HEK293 (cell line): Measurements from ENCODE around the gene SLC9A9.

ENCODE experiments used
- CTCF ChIA-PET: fragments of 350-600 bp; formaldehyde crosslinking; extraction: SDS; loops from one replicate; lab custom pipeline; 2021; ENCODE audit warnings: antibody characterized with exemption; lab: Yijun Ruan, JAX
- POLR2A ChIA-PET: fragments of 300-600 bp; formaldehyde crosslinking; extraction: SDS; loops from one replicate; lab custom pipeline; 2020; ENCODE audit warnings: antibody characterized with exemption, inconsistent platforms; lab: Yijun Ruan, JAX
- H3K27ac ChIP-seq: fragments of 200-500 bp; sonication (Bioruptor generic); 2 replicates; pipeline ENCODE4 v1.5.1; 2014; ENCODE audit warnings: low read depth, low read length, control low read depth, inconsistent platforms; ENCODE audit errors: extremely low read depth
- H3K36me3 ChIP-seq, 2 experiments: fragments of 200-500 bp in 1 of 2; sonication (Bioruptor generic) in 1 of 2; 1 replicate in 1 of 2; 2 replicates in 1 of 2; pipeline ENCODE4 v1.5.1; 2014 to 2017; ENCODE audit warnings: inconsistent platforms in 2 of 2, low read length in 2 of 2; ENCODE audit not compliant: control insufficient read depth in 2 of 2, insufficient read depth in 1 of 2
- H3K4me1 ChIP-seq: fragments of 200-500 bp; sonication (Bioruptor generic); 2 replicates; pipeline ENCODE4 v1.5.1; 2014; ENCODE audit warnings: mild to moderate bottlenecking, low read length, inconsistent platforms; ENCODE audit not compliant: control insufficient read depth, insufficient read depth
- H3K4me3 ChIP-seq: 2 replicates; pipeline ENCODE4 v1.5.1; 2011; ENCODE audit warnings: low read depth, mild to moderate bottlenecking, control low read depth, low read length, moderate library complexity
- H3K9me3 ChIP-seq: fragments of 200-500 bp; sonication (Bioruptor generic); 2 replicates; pipeline ENCODE4 v1.5.1; 2014; ENCODE audit warnings: low read depth, low read length, inconsistent platforms; ENCODE audit not compliant: control insufficient read depth, insufficient read depth
- FEZF1 ChIP-seq: fragments of 450-650 bp; formaldehyde crosslinking; IDR thresholded peaks from 2 replicates; pipeline ENCODE4 v1.5.1; 2016; ENCODE audit warnings: missing biosample characterization, missing genetic modification characterization
- GLI4 ChIP-seq: fragments of 450-650 bp; formaldehyde crosslinking; IDR thresholded peaks from 2 replicates; pipeline ENCODE4 v1.5.1; 2016; ENCODE audit warnings: missing biosample characterization, missing genetic modification characterization
- SP3 ChIP-seq: fragments of 450-650 bp; formaldehyde crosslinking; IDR thresholded peaks from 2 replicates; pipeline ENCODE4 v1.5.1; 2016; ENCODE audit warnings: missing biosample characterization, missing genetic modification characterization
- ZNF121 ChIP-seq: fragments of 450-650 bp; formaldehyde crosslinking; IDR thresholded peaks from 2 replicates; pipeline ENCODE4 v1.5.1; 2016; ENCODE audit warnings: missing biosample characterization, missing genetic modification characterization
- ZNF2 ChIP-seq: fragments of 450-650 bp; formaldehyde crosslinking; IDR thresholded peaks from 2 replicates; pipeline ENCODE4 v1.5.1; 2016; ENCODE audit warnings: missing biosample characterization, missing genetic modification characterization
- ZNF530 ChIP-seq: fragments of 450-650 bp; formaldehyde crosslinking; IDR thresholded peaks from 2 replicates; pipeline ENCODE4 v1.5.1; 2016; ENCODE audit warnings: low read depth, missing biosample characterization, missing genetic modification characterization
- ZNF548 ChIP-seq: fragments of 450-650 bp; formaldehyde crosslinking; IDR thresholded peaks from 2 replicates; pipeline ENCODE4 v1.5.1; 2016; ENCODE audit warnings: missing biosample characterization, missing genetic modification characterization
- ZNF555 ChIP-seq: fragments of 450-650 bp; formaldehyde crosslinking; conservative IDR thresholded peaks from 2 replicates; pipeline ENCODE4 v1.5.1; 2017; ENCODE audit warnings: missing biosample characterization, mild to moderate bottlenecking, missing genetic modification characterization, inconsistent platforms
- ZNF629 ChIP-seq: fragments of 450-650 bp; formaldehyde crosslinking; IDR thresholded peaks from 2 replicates; pipeline ENCODE4 v1.5.1; 2017; ENCODE audit warnings: missing biosample characterization, missing genetic modification characterization
- ZNF660 ChIP-seq: fragments of 450-650 bp; IDR thresholded peaks from 2 replicates; pipeline ENCODE4 v1.5.1; 2018; ENCODE audit warnings: missing biosample characterization, mild to moderate bottlenecking, missing genetic modification characterization
- ZNF791 ChIP-seq: fragments of 450-650 bp; formaldehyde crosslinking; IDR thresholded peaks from 2 replicates; pipeline ENCODE4 v1.5.1; 2016; ENCODE audit warnings: missing biosample characterization, missing genetic modification characterization
- TF ChIP-seq, protein P1 (sequence below): fragments of 450-650 bp; formaldehyde crosslinking; IDR thresholded peaks from 2 replicates; pipeline ENCODE4 v1.5.1; 2016; ENCODE audit warnings: missing biosample characterization, missing genetic modification characterization
- TF ChIP-seq, protein P2 (sequence below): fragments of 450-650 bp; formaldehyde crosslinking; IDR thresholded peaks from 2 replicates; pipeline ENCODE4 v1.5.1; 2017; ENCODE audit warnings: missing biosample characterization, missing genetic modification characterization
- TF ChIP-seq, protein P3 (sequence below): fragments of 450-650 bp; formaldehyde crosslinking; IDR thresholded peaks from 2 replicates; pipeline ENCODE4 v1.5.0; 2017; ENCODE audit warnings: missing biosample characterization, missing genetic modification characterization, borderline replicate concordance
- TF ChIP-seq, protein P4 (sequence below): fragments of 450-650 bp; formaldehyde crosslinking; IDR thresholded peaks from 2 replicates; pipeline ENCODE4 v1.5.1; 2016; ENCODE audit warnings: missing biosample characterization, missing genetic modification characterization
- TF ChIP-seq, protein P5 (sequence below): sonication (generic); formaldehyde crosslinking; IDR thresholded peaks from 2 replicates; pipeline ENCODE4 v1.8.1; 2022; ENCODE audit warnings: mild to moderate bottlenecking, moderate library complexity, missing genetic modification reagents

Gene SLC9A9

DNA sequence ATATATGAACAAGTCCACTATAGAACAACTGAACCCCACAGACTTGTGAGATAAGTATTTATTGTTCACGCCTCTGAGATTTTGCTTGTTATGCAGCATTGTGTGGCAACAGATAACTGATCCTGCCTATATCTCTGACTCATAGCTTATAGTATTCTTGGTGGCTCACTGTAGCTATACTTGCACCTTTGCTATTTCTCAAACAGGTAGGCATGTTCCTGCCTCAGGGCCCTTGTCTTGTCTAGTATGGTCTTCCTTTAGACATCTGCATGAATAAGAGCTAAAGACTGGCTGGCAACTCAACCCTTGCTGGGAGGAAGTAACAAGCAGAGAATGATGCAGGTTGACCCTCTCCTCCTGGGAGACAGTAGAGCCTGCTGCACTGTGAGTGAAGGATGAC is 472.6 kb downstream of the SLC9A9 start (continued):
- TF ChIP-seq, protein P1, sequence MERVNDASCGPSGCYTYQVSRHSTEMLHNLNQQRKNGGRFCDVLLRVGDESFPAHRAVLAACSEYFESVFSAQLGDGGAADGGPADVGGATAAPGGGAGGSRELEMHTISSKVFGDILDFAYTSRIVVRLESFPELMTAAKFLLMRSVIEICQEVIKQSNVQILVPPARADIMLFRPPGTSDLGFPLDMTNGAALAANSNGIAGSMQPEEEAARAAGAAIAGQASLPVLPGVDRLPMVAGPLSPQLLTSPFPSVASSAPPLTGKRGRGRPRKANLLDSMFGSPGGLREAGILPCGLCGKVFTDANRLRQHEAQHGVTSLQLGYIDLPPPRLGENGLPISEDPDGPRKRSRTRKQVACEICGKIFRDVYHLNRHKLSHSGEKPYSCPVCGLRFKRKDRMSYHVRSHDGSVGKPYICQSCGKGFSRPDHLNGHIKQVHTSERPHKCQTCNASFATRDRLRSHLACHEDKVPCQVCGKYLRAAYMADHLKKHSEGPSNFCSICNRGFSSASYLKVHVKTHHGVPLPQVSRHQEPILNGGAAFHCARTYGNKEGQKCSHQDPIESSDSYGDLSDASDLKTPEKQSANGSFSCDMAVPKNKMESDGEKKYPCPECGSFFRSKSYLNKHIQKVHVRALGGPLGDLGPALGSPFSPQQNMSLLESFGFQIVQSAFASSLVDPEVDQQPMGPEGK (tag by site-specific recombination): no peak
- TF ChIP-seq ZNF530: no peak
- TF ChIP-seq SP3 (tag by site-specific recombination): no peak

DNA sequence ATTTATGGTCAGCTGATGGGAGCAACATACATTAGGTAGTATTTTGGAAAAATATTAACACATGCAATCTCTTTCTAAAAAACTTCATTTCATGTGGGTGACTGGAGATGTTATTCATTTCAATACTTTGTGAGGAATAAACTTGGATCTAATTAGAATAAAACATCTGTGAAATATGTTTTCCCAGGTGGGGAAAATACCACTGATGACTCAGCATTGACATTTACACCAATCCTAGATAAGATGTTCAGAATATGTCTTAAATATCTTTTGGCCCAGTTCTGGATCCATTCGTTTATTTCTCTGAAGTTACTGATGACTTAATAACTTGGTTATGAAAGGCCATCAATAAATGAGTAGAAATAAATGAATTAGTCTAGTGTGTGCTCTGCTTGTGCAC is 481.1 kb downstream of the SLC9A9 start:
- CTCF ChIA-PET: no interaction called here

DNA sequence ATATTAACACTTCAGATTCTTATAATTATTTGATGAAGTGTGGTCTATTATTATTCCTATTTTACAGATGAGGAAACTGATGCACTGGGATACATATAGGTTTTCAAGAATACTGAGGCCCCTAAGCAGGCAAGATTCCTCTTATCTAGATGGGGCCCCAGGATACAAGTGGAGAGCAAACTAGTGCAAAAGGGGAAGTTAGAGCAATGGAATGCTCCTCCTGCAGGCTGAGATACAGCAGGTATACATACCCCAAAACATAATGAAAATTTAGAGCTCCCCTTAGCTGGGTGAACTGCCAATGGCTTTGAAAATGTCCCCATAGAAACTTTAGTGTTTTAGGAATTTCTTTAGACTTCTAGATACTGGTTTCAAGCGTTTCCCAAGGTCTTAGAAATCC is 481.6 kb downstream of the SLC9A9 start:
- POLR2A ChIA-PET: no interaction called here
- TF ChIP-seq ZNF121 (tag by site-specific recombination): no peak
- TF ChIP-seq ZNF791: no peak
- TF ChIP-seq, protein P2, sequence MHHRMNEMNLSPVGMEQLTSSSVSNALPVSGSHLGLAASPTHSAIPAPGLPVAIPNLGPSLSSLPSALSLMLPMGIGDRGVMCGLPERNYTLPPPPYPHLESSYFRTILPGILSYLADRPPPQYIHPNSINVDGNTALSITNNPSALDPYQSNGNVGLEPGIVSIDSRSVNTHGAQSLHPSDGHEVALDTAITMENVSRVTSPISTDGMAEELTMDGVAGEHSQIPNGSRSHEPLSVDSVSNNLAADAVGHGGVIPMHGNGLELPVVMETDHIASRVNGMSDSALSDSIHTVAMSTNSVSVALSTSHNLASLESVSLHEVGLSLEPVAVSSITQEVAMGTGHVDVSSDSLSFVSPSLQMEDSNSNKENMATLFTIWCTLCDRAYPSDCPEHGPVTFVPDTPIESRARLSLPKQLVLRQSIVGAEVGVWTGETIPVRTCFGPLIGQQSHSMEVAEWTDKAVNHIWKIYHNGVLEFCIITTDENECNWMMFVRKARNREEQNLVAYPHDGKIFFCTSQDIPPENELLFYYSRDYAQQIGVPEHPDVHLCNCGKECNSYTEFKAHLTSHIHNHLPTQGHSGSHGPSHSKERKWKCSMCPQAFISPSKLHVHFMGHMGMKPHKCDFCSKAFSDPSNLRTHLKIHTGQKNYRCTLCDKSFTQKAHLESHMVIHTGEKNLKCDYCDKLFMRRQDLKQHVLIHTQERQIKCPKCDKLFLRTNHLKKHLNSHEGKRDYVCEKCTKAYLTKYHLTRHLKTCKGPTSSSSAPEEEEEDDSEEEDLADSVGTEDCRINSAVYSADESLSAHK (tag by site-specific recombination): no peak
- TF ChIP-seq SP3 (tag by site-specific recombination): no peak
- TF ChIP-seq ZNF2 (tag by site-specific recombination): no peak
- H3K4me3 ChIP-seq: no peak overlapping the region
- H3K36me3 ChIP-seq: no peaks in the 10 kb centered on the region
- no peak overlapping the region for H3K27ac ChIP-seq
- CTCF ChIA-PET: no interaction called here
- no peaks in the 10 kb centered on the region for H3K9me3 ChIP-seq
- no peaks in the 10 kb centered on the region for H3K4me1 ChIP-seq

More for the DNA sequence above, 481.1 kb downstream of the SLC9A9 start:
- H3K9me3 ChIP-seq: no peaks in the 10 kb centered on the region
- H3K36me3 ChIP-seq: no peaks in the 10 kb centered on the region
- no peak overlapping the region for H3K27ac ChIP-seq
- H3K4me1 ChIP-seq: no peaks in the 10 kb centered on the region
- no peak overlapping the region for H3K4me3 ChIP-seq
- POLR2A ChIA-PET: no interaction called here
- TF ChIP-seq ZNF548 (tag by site-specific recombination): no peak
- no peak for TF ChIP-seq ZNF555 (tag by site-specific recombination)
- TF ChIP-seq ZNF629 (tag by site-specific recombination): no peak
- no peak for TF ChIP-seq ZNF660 (tag by site-specific recombination)
- TF ChIP-seq, protein P3, sequence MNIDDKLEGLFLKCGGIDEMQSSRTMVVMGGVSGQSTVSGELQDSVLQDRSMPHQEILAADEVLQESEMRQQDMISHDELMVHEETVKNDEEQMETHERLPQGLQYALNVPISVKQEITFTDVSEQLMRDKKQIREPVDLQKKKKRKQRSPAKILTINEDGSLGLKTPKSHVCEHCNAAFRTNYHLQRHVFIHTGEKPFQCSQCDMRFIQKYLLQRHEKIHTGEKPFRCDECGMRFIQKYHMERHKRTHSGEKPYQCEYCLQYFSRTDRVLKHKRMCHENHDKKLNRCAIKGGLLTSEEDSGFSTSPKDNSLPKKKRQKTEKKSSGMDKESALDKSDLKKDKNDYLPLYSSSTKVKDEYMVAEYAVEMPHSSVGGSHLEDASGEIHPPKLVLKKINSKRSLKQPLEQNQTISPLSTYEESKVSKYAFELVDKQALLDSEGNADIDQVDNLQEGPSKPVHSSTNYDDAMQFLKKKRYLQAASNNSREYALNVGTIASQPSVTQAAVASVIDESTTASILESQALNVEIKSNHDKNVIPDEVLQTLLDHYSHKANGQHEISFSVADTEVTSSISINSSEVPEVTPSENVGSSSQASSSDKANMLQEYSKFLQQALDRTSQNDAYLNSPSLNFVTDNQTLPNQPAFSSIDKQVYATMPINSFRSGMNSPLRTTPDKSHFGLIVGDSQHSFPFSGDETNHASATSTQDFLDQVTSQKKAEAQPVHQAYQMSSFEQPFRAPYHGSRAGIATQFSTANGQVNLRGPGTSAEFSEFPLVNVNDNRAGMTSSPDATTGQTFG: no peak
- TF ChIP-seq GLI4 (tag by site-specific recombination): no peak
- TF ChIP-seq FEZF1 (tag by site-specific recombination): no peak
- TF ChIP-seq, protein P4, sequence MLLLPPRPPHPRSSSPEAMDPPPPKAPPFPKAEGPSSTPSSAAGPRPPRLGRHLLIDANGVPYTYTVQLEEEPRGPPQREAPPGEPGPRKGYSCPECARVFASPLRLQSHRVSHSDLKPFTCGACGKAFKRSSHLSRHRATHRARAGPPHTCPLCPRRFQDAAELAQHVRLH (tag by site-specific recombination): no peak
- TF ChIP-seq, protein P5, sequence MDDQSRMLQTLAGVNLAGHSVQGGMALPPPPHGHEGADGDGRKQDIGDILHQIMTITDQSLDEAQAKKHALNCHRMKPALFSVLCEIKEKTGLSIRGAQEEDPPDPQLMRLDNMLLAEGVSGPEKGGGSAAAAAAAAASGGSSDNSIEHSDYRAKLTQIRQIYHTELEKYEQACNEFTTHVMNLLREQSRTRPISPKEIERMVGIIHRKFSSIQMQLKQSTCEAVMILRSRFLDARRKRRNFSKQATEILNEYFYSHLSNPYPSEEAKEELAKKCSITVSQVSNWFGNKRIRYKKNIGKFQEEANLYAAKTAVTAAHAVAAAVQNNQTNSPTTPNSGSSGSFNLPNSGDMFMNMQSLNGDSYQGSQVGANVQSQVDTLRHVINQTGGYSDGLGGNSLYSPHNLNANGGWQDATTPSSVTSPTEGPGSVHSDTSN (CRISPR knock-in tag): no peak
- TF ChIP-seq, all 188 proteins: peak for 0
